HG02943 (cell line): Measurements from ENCODE around the gene STIMATE.

Experiments
- ATAC-seq: cut with Tn5 transposase; IDR thresholded peaks from one replicate; pipeline ENCODE4 v1.9.1; 2021; ENCODE audit warnings: mild to moderate bottlenecking, low read depth, moderate library complexity; ENCODE audit not compliant: unreplicated experiment

The STIMATE gene

DNA sequence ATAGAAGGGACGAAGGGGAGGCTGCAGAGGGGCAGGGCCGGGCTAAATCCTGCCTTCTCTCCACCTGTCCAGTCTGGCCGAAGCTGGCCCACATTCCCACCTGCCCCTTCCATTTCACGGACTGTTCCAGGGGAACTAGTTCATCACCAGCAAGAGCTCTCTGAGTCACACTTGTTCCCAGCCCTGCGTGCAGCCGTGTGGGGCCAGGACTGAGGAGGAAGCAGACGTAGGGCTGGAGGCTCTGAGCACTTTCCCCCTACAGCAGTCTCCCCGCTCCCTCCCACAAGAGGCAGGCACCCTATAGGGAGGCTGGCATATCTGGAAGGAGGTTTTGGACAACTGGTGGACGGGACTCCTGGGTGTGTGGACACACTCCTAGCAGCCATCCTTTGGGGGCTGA lies 69.9 kb downstream of the STIMATE start:
- no peak for ATAC-seq

DNA sequence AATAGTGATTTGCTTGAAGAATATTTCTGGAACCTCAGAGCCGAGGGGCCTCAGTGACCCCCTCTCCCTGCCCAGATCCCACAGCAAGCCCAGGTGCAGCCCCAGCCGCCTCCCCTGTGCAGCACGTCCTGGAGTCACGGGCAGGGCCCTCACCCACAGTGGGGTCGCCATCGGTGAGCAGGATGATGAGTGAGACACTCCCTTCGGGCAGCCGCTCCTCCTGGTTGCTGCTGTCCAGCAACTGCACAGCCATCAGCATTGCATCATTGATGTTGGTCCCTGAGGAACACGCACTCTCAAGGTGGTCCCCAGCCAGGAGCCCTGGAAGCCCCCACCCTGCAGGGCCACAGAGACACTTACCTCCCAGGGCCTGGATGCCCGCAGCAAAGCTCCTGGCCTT lies 73.3 kb downstream of the STIMATE start:
- ATAC-seq = no peak

DNA sequence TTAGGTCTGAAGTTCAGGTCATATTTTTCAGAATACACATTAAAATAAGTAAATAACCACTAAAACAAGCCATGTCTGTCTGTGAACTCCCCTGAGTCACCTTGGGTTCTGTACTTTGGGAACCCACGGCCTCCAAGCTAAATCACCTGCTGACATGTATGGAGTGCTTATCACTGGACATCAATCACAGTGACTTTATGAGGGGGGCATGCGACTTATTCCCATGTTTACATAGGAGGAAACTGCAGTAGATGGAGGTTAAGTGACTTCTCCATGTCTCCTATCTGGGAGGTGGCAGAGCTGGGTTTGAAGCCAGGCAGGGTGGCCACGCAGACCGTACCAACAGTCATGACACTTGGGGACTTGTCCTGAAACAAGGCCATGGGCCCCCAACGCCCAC lies 75.0 kb downstream of the STIMATE start:
- ATAC-seq = no peak

DNA sequence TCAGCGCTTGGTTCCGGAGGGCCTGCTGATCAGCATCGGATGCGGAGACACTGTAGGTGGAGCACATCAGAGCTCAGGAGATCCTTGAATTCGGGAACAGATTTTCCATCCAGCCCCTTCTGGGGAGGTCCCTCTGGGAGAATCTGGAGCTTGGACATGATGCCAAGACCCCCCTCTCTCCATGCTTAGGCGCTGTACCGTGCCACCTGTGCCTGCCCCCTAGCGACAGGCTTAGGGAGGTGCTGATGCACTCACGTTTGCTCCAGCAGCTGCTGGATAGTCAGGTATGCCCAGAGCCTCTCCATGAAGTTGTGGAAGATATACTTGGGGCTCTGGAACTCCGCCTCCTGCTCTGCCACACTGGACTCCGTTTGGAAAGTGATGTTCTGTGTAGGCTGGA lies 76.6 kb downstream of the STIMATE start:
- no peak for ATAC-seq

DNA sequence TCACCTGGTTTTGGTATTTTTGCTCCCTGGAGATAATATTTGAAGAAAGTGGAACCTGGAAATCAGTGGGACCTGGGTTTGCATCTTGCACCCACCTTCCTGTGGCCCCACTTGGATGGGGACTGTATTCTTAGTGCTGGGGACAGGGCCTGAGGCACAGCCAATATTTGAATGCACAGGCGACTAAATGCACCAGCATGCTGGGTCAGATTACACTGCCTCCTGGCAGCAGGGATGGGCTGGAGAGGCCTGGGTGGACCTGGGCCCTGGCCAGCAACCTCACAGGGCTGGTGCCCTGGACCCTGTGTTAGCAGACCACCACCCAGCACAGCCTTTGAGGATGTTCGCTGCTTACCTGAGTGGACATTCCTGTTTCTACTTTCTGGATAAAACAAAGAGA lies 77.4 kb downstream of the STIMATE start:
- no peak for ATAC-seq

DNA sequence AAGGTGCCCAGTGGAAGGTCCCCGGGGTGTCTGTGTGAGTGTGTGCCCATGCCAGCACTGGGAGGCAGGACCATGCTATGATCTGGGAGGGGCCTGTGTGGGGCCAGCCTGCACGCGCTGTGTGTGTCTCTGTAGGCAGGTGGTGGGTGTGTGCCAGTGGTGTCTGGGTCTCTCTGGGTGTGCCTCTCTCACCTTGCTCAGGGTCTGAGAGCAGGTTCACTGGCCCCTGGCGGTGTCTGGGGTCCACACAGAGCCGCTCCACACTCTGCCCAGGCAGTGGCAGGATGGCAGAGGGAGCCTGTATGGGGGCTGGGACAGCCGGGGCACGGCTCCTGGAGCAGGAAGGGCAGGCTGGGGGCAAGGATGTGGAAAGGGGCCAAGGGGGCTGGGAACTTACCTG lies 79.5 kb downstream of the STIMATE start:
- no peak for ATAC-seq

DNA sequence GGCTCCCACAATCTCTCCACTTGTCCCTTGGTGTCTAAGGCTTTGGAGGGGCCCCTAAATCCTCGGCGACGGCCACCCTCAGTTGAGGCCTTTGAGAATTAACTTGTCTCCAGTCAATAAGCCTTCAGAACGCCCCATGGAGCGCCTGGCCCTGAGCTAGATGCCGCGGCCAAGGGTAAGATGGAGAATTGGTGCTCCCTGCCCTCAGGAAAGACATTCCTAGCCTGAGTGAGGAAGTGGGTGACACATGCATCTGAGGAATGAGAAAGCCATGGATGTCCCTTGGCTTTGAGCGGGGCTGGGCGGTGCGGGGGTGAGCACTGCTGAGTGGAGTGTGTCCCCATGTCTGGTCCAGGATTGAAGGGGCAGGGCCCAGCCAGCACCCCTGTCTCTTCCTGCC lies 80.1 kb downstream of the STIMATE start:
- ATAC-seq = no peak

DNA sequence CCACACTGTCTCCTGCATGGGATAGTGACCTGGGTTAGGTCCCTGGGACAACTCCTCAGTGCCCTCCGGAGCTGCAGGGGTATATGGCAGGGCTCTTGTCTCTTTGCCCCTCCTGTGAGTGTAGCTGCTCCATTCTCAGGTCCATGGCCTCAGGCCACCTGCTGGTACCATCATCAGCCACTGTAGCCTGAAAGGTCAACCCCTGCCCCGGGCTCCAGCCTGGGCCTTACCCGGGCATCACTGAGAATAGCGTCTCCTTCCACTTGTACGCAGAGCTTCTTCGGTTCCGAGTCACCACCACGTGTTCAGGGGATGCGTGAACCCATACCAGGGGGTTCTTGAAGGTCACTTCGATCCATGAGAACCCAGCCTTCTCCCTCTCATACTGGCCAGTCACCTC lies 80.7 kb downstream of the STIMATE start:
- no peak for ATAC-seq

DNA sequence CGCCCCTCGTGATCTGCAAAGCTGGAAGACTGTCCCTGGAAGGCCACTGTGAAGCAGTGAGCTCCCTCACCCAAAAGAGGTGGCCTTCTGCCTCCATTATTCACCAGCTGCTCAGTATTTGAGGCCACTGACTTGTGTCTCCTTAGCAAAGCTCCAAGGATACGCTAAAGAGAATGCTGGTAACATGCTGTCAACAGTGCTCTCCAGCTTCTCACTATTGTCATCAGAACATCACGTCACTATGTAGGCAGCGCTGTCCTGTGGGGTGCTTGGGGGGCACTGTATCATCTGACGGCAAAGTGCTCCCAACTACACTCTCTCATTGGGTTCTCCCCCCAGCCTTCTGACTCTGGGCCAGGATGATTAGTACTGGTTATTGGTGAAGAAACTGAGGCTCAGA lies 81.1 kb downstream of the STIMATE start:
- ATAC-seq = no peak

DNA sequence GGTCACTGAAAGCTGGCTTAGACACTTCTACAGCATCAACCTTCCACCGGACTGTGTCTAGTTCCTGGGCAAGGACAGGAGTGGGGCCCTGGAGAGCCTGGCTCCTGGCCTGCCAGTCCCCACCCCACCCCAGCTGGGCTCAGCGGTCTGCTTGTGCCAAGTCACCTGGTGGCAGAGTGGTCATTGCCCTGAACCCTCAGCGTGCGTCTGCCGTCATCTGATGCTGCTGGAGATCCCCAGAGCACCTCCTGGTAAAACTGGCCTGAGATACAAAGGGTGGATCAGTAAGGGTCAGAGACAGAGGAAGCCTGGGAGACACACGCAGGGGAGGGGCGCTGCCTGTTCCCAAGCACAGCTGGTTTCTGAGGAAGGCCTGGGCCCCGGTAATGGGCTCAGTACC lies 83.5 kb downstream of the STIMATE start:
- no peak for ATAC-seq

DNA sequence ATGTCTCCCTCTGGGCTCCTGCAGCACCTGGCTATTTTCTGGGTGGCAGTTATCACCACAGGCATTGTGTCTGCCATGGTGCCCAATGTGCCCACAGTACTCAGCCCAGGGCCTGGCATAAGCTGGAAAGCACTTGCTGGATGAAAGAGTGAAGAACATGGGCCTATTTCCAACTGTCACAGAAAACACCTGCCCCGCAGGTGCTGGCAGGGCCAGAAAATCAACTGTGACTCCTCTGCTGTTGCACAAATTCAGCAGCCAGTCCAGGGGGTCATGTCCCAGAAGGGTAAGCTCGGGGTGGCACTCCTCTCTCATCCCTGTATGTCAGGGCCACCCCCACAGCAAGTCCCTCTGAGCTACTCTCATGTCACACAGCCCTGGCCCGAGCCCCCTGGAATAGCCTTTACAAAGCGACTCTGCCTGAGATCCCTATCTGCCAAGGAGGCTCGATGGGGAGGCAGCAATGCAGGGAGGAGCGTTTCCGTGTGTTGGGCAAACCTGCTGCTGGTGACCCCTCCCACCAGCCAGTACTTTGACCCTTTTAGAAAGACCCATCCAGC lies 85.8 kb downstream of the STIMATE start:
- no peak for ATAC-seq

DNA sequence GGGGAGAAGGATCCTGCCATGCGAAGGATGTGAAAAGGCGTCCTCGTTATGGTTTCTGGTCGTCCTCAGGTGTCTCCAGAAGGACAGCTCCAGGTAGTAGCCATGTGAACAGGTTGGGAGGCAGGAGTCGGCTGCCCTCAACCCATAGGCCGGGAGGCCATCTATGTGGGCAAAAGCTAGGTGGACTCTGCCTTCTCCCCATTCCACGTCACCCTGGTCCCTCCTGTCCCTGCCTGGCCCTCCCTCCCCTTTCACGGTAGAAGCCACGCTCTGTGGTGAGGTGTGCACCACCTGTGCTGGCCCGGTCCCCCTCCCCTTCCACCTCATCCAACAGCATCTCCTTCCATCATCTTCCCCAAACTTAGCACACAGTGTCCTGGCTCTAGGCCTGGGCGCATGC lies 86.4 kb downstream of the STIMATE start:
- no peak for ATAC-seq

DNA sequence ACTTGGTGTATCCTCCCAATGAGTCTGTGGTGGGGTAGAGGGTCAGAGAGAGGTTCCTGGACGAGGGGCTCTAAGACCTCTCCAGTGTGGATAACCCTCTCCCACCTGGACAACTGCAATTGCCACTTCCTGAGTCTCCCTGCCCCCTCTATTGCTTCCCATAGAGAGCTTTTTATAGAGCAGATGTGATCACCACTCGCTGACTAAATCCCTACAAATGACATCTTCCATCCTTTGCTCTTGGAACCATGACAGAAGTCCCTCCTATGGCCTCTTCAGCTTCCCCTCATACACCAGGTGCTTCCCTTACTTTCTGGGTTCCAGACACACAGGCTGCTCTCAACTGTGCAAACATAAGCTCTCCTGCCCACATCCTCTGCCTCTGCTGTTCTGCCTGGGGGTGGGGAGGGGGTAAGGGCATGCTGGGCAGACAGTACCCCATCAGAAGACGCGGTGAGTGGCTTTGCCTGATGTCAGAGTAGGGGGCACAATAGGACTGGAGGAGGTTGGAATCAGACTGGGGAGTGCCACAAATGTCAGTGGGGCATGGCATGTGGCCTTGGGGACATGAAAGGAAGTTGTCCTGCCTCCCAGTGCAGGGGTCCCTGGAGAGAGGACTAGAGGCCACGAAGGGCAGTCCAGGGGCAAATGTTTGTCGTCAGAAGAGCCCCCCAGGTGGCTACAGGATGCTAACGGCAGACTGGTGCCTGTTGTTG lies 87.5 kb downstream of the STIMATE start:
- ATAC-seq = no peak

DNA sequence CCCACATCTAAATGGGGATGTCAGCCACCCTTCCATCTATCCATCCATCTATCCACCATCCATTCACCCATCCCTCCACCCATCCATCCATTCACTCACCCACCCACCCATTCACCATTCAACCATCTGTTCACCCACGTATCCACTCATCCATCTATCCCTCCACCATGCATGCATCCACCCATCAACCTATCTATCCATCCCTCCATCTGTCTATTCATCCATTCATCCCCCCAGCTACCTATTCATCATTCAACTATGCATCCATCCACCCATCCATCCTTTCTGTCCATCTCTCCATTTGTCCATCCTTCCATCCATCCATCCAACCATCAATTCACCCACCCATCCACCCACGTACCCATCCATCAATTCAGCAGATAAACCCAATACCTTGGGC lies 88.2 kb downstream of the STIMATE start:
- ATAC-seq = no peak

DNA sequence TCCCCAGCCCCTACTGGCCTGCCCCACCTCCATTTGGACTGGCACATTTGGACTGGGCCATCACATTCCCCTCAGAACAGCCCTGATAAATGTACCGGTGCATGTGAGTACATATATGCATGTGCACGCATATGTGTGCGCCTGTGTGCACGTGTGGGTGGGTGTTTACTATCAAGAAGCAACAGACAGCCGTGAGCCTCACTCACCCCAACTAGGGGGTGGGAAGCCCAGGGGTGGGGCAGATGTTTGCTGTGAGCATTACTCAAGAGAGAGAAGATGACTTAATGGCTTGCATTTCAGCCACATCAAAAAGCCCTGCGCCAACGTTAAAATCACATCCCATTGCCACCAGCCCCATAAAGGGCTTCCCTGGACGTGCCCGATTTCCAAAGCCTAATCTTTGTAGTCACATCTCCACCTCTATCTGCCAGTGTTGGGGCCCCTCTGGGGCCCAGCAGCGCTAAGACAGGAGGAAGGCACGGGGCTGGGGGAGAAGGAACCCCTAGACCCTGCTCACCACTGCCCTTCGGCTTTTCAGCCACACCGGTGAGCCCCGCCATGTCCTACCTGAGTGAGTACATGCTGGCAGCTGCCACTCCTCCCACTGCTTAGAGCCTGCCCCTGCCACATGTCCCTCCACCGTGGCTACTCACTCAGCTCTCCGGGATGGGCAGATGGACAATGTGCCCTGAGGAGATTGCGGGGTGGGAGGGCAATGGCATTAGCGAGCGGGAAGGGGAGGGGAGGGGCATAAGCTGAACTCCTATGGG lies 91.9 kb downstream of the STIMATE start:
- no peak for ATAC-seq

DNA sequence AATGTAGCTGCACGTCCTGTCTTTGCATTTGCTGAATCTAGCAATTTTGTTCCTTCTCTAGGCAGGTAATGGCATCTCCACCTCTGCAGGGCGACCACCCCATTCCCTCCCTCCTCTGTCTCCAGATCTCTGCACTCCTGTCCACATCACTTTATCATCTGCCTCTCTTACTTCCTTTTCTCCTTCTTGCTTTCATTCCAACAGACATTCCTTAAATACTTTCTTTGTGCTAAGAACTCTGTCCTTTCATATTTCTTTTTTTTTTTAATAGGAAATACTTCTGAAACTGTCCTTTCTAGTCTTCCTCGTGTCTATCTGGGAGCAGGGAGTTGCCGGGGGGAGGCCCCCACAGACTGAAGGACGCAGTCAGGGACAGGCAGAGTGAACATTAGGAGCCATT lies 95.5 kb downstream of the STIMATE start:
- ATAC-seq = no peak

DNA sequence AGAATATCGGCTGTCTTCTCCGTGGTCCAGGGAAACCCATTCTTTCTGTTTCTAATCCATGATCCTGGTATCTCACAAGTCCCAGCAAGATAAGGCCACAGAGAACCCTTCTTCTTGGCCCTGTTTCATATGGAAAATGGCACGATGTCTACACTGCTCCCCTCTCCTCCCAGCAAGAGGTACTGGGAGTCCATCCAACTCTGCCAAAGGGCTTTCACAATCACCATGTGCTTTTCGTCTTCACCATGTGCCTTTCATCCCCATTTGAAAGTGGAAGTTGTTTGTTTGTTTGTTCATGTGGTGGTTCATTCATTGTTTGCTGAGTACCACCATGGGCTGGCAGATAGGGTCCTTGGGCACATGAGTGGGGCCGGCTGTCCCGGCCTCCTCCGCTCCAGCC lies 97.3 kb downstream of the STIMATE start:
- ATAC-seq = no peak

DNA sequence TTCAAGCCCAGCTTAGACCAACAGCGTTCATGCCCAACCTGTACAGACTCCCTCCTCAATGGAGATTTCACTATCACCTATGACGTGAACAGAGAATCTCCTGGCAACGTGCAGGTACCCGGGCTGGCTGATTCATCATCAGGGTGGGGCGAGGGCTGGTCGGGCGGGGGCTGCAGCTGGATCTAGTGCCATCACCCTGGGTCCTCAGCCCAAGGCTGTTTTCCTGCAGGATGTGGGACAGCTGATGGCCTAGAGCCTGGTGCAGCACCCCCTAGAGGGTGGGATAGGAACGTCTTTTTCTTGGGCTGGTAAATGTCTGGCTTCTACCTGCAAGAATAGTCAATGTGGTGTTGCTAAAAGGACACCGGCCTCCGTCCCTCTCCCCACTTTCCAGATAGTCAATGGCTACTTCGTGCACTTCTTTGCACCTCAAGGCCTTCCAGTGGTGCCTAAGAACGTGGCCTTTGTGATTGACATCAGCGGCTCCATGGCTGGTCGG lies 98.3 kb downstream of the STIMATE start:
- no peak for ATAC-seq

DNA sequence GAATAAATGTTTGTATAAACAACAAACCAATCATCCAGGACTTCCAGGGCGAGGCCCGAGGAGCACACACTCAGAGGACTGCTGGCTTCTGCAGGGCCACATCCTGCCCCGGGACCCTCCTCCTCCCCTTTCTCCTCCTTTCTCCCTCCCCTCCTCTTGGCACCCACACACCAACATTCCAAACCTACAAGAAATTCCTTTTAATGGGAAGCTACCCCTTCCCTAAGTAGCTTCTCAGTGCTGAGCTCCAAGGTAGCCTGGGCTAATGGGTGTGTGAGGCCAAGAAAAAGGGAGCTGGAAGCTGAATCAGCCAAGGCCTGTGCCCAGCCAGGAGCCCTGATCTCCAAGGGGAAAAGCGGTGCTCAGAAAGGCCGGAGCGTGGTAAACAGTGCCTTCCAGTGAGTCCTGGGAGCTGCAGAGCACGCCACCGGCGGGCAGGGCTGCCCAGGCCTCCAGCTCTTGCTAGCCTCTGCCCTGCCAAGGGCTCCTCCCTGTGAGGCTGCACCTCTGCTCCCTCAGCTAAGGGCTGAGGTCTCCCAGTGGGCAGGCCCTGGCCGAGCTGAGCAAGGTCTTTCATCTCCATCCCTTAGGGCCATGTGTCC lies 98.9 kb downstream of the STIMATE start:
- no peak for ATAC-seq

DNA sequence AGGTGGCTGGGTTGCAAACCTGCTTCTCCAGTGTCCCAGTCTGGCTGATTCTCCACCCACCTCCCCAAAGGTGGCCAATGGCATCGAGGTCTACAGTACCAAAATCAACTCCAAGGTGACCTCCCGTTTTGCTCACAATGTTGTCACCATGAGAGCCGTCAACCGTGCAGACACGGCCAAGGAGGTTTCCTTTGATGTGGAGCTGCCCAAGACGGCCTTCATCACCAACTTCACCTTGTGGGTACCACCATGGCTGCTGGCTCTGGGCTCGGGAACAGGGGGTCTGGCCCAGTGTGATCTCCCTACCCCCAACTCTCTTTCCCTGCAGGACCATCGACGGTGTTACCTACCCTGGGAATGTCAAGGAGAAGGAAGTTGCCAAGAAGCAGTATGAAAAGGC lies 100.9 kb downstream of the STIMATE start:
- ATAC-seq = no peak

DNA sequence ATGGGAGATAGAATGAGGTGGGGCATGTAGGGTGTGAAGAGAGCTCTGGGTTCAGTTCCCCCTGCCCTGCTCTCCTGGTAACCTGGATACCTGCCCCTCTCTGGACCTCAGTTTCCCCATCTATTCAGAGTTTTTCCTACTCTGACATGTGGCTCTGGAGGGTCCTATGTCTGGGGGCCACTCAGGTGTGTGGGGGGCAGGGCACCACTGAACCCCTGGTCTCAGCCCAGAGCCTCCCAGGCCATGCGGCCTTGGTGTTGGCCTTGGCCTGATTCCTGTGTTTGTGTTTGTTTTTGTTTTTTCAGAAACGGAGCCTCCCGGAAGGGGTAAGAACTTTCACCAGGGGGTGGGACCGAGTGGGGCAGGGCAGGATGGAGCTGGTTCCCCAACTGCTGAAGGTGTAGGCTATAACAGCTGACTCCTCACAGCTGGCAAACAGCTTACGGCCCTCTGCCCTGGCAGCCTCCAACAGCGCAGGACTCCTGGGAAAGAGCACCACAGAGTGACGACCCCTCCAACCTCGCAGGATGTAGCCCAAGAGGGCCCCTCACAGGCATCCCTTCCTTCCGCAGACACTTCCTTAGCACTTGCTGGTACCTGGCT lies 101.9 kb downstream of the STIMATE start:
- ATAC-seq = no peak
